ENCODE measurements around the gene PDIA6.

GRCh38 chr2:10738192-10738591 is 74.4 kb downstream of the PDIA6 start:
- TF ChIP-seq CTCF (IDR thresholded peaks at IDR 0.05), result no peak
- no peak for TF ChIP-seq ZFX (IDR thresholded peaks at IDR 0.05; ENCODE audit: borderline replicate concordance)

All from 22Rv1 (cell line).